Measurements from ENCODE around the gene SEZ6L2. TPM values are rescaled to one million over a fixed set of nuclear protein-coding genes. Genes with fewer than 3 reads are reported as not detected.

The SEZ6L2 gene
- total and polyA plus RNA-seq, 9 of the 15 experiments (the other 6 are each of a cell fraction or from before 2014, with no cell fraction given), result 0.10 to 2.1 (median 0.72) TPM

GRCh38 chr16:29899516-29900101, at the start of gene SEZ6L2 (continued):
- TF ChIP-seq NR4A1 (CRISPR knock-in tag; IDR thresholded peaks at IDR 0.05), result no peak
- TF ChIP-seq NR4A1 (tag; IDR thresholded peaks at IDR 0.05), result no peak
- no peak for TF ChIP-seq ILF3 (IDR thresholded peaks at IDR 0.05; ENCODE audit: borderline replicate concordance)
- peak; percentile 72; the same call in 1 of the 2 replicates for TF ChIP-seq ARID4B (CRISPR knock-in tag; IDR thresholded peaks at IDR 0.05)
- TF ChIP-seq HDAC2 (IDR thresholded peaks at IDR 0.05), result peak; percentile 62; the same call in 1 of the 2 replicates
- no peak for TF ChIP-seq XRCC3 (IDR thresholded peaks at IDR 0.05)
- TF ChIP-seq ZNF592 (IDR thresholded peaks at IDR 0.05), result no peak
- TF ChIP-seq MAZ (CRISPR knock-in tag; conservative IDR thresholded peaks at IDR 0.05 in 1 of 2, IDR thresholded peaks at IDR 0.05 in 1 of 2), result peak in 1 of 2 experiments; percentile 83; a peak in 1 of 4 replicates
- TF ChIP-seq ZNF347 (CRISPR knock-in tag; IDR thresholded peaks at IDR 0.05; ENCODE audit: low read depth), result no peak
- TF ChIP-seq SNIP1 (IDR thresholded peaks at IDR 0.05; ENCODE audit: low read depth), result no peak
- no peak for TF ChIP-seq E2F5 (CRISPR knock-in tag; IDR thresholded peaks at IDR 0.05)
- TF ChIP-seq POU5F1 (IDR thresholded peaks at IDR 0.05; ENCODE audit: borderline replicate concordance, low read depth, low read length, partially characterized antibody), result no peak
- TF ChIP-seq NFE2L1 (tag; IDR thresholded peaks at IDR 0.05; ENCODE audit: borderline replicate concordance, low read depth), result no peak
- no peak for TF ChIP-seq ZNF324 (CRISPR knock-in tag; IDR thresholded peaks at IDR 0.05)
- TF ChIP-seq ZBTB9 (CRISPR knock-in tag; IDR thresholded peaks at IDR 0.05), result no peak
- no peak for TF ChIP-seq MECOM (CRISPR knock-in tag; IDR thresholded peaks at IDR 0.05)
- no peak for TF ChIP-seq HOXB6 (CRISPR knock-in tag; IDR thresholded peaks at IDR 0.05; ENCODE audit: borderline replicate concordance)

Data from K562 (cell line).